ENCODE data around the gene BCL11B.

DNA sequence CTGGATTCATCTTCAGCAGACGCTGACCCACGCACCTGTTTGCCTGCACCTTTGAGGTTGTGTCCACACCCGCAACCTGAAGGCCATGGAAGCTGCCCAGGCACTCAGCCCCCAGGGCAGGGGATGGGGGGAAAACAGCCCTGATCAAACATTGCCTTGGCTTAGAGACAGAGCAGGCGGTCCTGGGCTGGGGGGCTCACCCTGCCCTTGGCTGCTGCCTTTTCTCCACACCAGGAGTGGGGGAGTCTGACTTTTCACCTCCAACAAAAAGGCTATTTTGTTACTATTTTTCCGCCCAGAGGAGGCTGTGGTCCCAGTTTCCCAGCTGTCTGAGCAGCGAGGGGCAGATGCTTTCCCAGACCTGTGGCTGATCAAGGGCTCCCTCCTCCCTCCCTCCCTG, 24.2 kb downstream of the BCL11B start:
- TF ChIP-seq, protein P1, sequence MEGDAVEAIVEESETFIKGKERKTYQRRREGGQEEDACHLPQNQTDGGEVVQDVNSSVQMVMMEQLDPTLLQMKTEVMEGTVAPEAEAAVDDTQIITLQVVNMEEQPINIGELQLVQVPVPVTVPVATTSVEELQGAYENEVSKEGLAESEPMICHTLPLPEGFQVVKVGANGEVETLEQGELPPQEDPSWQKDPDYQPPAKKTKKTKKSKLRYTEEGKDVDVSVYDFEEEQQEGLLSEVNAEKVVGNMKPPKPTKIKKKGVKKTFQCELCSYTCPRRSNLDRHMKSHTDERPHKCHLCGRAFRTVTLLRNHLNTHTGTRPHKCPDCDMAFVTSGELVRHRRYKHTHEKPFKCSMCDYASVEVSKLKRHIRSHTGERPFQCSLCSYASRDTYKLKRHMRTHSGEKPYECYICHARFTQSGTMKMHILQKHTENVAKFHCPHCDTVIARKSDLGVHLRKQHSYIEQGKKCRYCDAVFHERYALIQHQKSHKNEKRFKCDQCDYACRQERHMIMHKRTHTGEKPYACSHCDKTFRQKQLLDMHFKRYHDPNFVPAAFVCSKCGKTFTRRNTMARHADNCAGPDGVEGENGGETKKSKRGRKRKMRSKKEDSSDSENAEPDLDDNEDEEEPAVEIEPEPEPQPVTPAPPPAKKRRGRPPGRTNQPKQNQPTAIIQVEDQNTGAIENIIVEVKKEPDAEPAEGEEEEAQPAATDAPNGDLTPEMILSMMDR (conservative IDR thresholded peaks at IDR 0.05; ENCODE audit: low read depth, low read length) = no peak
- TF ChIP-seq EZH2 (IDR thresholded peaks at IDR 0.05; ENCODE audit: borderline replicate concordance, low read depth, low read length, poor library complexity, severe bottlenecking) = no peak

Measured in A673 (cell line).